ENCODE results near the gene FHIT. TPM values are rescaled to one million over a fixed set of nuclear protein-coding genes. Genes with fewer than 3 reads are reported as not detected.

The FHIT gene
- total RNA-seq, 4 donors from 2014 or later, result 3.5 to 17.0 (median 16.7) TPM

GRCh38 chr3:59839283-59839682 is 1412.0 kb downstream of the FHIT start:
- H3K4me1 ChIP-seq, result no peaks in the 10 kb centered on the region

GRCh38 chr3:59836531-59836930 is 1414.7 kb downstream of the FHIT start:
- no peaks in the 10 kb centered on the region for H3K4me1 ChIP-seq
- H3K4me3 ChIP-seq, result no peak overlapping the region
- DNase-seq, result no peak
- no peaks in the 10 kb centered on the region for H3K9me3 ChIP-seq
- no peak for TF ChIP-seq POLR2A (IDR thresholded peaks at IDR 0.05)
- TF ChIP-seq, protein P1, sequence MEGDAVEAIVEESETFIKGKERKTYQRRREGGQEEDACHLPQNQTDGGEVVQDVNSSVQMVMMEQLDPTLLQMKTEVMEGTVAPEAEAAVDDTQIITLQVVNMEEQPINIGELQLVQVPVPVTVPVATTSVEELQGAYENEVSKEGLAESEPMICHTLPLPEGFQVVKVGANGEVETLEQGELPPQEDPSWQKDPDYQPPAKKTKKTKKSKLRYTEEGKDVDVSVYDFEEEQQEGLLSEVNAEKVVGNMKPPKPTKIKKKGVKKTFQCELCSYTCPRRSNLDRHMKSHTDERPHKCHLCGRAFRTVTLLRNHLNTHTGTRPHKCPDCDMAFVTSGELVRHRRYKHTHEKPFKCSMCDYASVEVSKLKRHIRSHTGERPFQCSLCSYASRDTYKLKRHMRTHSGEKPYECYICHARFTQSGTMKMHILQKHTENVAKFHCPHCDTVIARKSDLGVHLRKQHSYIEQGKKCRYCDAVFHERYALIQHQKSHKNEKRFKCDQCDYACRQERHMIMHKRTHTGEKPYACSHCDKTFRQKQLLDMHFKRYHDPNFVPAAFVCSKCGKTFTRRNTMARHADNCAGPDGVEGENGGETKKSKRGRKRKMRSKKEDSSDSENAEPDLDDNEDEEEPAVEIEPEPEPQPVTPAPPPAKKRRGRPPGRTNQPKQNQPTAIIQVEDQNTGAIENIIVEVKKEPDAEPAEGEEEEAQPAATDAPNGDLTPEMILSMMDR (IDR thresholded peaks at IDR 0.05), result no peak
- H3K27ac ChIP-seq, result no peak overlapping the region
- H3K27me3 ChIP-seq, result no peaks in the 10 kb centered on the region
- no peaks in the 10 kb centered on the region for H3K36me3 ChIP-seq

More at GRCh38 chr3:59839283-59839682, 1412.0 kb downstream of the FHIT start:
- Histone ChIP-seq H3K27me3 (no peaks in the 10 kb centered on the region), H3K27ac (no peak overlapping the region), H3K36me3 (no peaks in the 10 kb centered on the region), H3K9me3 (no peaks in the 10 kb centered on the region), H3K4me3 (no peak overlapping the region)
- no peak for TF ChIP-seq POLR2A (IDR thresholded peaks at IDR 0.05)
- TF ChIP-seq, protein P1 (IDR thresholded peaks at IDR 0.05), result no peak
- no peak for DNase-seq

- no peak for TF ChIP-seq POLR2A (IDR thresholded peaks at IDR 0.05)
- TF ChIP-seq, protein P1 (IDR thresholded peaks at IDR 0.05), result no peak
- no peak overlapping the region for H3K4me3 ChIP-seq
- no peak for DNase-seq
Observed at GRCh38 chr3:59832702-59833101, 1418.5 kb downstream of the FHIT start.

GRCh38 chr3:59832241-59832640 is 1419.0 kb downstream of the FHIT start:
- Histone ChIP-seq H3K36me3 (no peaks in the 10 kb centered on the region), H3K9me3 (no peaks in the 10 kb centered on the region), H3K27me3 (no peaks in the 10 kb centered on the region), H3K4me1 (no peaks in the 10 kb centered on the region), H3K27ac (no peak overlapping the region), H3K4me3 (no peak overlapping the region)
- TF ChIP-seq POLR2A (IDR thresholded peaks at IDR 0.05), result no peak
- TF ChIP-seq, protein P1 (IDR thresholded peaks at IDR 0.05), result no peak
- no peak for DNase-seq

More at GRCh38 chr3:59832702-59833101, 1418.5 kb downstream of the FHIT start:
- Histone ChIP-seq H3K36me3 (no peaks in the 10 kb centered on the region), H3K4me1 (no peaks in the 10 kb centered on the region), H3K27me3 (no peaks in the 10 kb centered on the region), H3K27ac (no peak overlapping the region), H3K9me3 (no peaks in the 10 kb centered on the region)

DNA sequence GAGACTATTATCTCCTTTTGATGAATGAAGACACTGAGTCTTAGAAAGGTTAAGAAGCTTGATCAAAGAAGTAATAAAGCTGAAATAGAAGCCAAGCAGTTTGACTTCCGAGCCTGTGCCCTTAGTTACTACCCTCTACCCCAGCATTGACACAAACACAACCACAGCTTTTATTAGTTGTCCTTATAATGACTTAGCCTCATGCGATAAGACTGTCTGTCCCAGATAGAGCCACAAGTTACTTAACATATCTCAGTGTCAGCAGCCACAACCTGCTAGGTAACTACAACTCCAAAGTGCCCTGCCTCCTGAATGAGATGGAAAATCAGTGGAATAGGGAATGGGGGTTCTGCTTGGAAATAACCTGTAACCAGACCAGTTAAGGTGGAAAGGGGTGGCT is 1419.9 kb downstream of the FHIT start:
- Histone ChIP-seq H3K4me1 (no peaks in the 10 kb centered on the region), H3K36me3 (no peaks in the 10 kb centered on the region), H3K9me3 (no peaks in the 10 kb centered on the region), H3K27me3 (no peaks in the 10 kb centered on the region), H3K4me3 (no peak overlapping the region), H3K27ac (no peak overlapping the region)
- DNase-seq, result no peak
- TF ChIP-seq POLR2A (IDR thresholded peaks at IDR 0.05), result no peak

DNA sequence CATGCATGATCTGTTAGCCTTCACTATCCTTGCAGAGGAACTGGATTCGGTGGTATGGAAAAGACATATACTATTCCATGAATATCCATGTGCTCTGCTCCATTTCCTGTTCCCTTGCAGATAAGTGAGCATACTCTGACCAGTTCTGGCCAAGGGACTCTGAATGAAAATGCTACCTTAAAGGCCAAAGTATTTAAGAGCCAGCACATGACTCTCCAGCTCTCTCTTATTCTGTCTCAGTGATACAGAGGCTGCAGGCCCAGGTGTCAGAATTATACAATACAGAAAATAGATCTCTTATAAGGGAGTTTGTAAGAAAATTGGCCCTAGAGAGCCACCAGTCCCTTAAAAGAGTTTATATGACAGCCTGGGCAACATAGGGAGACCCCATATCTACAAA is 1421.7 kb downstream of the FHIT start:
- DNase-seq, result no peak
- no peaks in the 10 kb centered on the region for H3K36me3 ChIP-seq
- TF ChIP-seq, protein P1 (IDR thresholded peaks at IDR 0.05), result no peak
- TF ChIP-seq POLR2A (IDR thresholded peaks at IDR 0.05), result no peak
- H3K27ac ChIP-seq, result no peak overlapping the region
- no peaks in the 10 kb centered on the region for H3K27me3 ChIP-seq
- H3K4me1 ChIP-seq, result no peaks in the 10 kb centered on the region
- H3K9me3 ChIP-seq, result no peaks in the 10 kb centered on the region
- no peak overlapping the region for H3K4me3 ChIP-seq

All from Peyer's patch (tissue), 4 donors.